Dedifferentiated amniotic fluid mesenchymal stem cell (primary cell): Measurements from ENCODE around the gene CWH43.
"Not testable (repeated sequence)": the region's sequence is repeated elsewhere in the genome, so short reads cannot be mapped to it uniquely, and the experiment has no call there.

Source experiments
- DNase-seq: peaks from one replicate; pipeline ENCODE4 v3.0.0-alpha.2; 2016; ENCODE audit errors: extremely low spot score

Gene CWH43

DNA sequence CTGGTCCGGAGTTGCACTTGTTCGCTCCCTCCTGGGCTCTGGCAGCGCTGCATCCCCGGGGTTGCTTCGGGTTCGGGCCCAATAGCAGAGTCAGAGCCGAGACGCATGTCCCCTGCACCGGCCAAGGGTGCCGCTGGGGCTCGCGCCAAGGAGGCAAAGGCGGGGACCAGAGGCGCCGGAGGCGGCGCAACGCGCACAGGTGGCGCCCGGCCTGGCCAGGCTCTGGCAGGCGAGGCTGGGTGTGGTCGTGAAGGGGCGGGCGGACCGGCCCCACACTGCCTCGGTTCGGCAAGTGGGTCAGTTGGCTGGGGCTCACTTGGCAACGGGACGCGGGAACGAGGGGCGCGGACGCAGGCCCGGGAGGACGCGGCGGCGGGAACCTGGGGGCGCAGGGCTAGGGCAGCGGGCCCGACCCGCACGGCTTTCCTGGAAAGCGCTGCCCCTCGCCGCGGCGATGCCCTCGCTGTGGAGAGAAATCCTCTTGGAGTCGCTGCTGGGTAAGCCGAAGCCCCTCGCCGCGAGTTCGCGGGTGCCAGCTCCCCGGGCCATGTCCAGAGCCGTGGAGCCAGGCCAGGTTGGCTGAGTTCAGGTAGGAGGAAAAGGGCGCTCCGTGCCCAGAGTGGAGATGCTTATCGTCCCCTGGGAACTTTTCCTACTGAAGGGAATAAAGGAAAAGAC lies at the start of gene CWH43:
CWH43 (plus strand) TSS at position 300 of the 678 bp plus-strand sequence; CDS start at position 455, 155 bp downstream.
- DNase-seq, result no peak

DNA sequence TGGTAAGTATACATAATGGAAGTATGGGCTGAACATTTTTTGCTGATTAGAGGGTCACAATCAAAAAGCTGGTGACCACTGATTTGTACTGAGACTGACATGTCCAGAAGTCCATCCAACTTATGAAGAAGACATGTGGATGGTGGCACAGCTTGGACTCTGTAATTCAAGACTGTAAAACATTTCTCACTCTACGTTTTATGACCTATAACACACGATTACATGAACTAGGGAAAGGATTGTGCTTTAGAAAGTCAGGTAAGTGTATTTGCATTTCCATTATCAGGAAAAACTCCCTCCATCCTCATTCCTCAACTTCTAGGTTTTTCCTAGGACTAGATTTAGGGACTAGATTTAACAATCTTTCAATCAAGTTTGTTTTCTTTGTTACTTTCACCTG lies 49.0 kb upstream of the CWH43 start:
- no peak for DNase-seq

DNA sequence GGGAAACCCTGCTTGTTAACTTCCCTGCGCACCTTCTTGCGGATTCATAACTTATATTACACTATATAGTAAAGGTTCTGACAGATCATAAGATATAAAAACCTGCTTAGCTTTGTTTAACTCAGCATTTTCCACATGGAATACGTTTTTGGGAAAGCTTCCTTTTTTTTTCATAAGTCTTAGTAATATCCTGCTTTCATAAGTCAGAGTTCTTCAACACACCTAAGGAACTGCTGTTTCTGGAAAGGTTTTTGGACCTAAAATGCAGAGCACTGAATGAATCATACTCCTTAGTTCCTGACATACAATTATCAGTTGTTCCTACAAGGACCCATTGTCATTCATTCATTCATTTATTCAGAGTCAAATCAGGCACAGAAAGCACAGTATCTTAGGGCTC lies 47.2 kb upstream of the CWH43 start:
- no peak for DNase-seq

DNA sequence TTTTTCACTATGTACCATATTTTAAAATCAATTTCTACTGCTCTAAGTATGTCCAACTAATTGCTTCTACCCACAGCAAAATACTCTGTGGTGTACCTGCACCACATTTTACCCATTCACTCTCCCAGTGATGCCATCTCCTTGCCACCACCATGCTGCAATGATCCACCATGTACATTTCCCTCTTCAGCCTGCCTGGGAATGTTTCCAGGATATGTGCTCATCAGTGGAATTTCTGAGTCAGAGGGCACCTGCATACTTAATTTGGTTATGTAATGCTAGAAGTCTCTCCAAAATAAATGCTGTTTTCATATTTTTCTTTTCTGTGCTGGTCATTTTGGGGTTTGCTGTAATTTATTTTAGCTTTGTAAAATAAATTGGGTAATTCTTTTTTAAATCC lies 46.3 kb upstream of the CWH43 start:
- DNase-seq, result peak; percentile 35

DNA sequence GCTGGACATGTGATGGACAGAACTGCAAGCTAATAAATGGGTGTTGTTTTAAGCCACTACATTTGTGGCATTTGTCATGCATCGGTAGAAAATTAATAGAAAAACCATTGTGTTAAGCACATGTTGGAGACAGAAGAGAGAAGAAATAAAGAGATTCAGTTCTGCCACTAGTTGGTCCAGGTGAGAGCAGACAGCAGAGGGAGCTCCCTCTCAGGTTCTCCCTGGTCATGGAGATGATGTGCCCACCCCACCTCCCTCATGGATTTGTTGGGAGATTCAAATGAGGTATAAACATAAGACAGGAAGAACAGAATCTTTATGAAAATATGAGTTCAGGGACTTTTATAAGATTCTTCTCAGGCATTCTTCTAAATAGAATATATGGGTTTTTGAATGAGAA lies 42.7 kb upstream of the CWH43 start:
- DNase-seq, result no peak

DNA sequence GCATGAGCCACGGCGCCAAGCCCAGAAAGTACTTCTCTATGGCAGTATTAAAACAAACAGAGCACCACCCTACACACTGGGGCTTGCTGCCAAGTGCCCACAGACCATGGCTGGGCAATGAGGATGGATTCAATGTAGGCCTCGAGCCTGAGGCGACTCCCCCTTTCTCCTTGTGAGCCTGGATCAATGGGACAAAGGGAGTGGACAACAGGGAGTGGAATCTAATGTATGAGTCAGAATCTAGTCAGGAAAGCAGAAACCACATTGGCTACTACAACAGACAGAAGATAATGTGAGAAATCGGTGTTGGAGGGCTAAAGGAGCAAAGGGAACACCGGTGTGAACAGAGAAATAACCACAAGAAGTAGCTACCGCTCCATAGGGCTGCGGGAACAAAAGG lies 41.8 kb upstream of the CWH43 start:
- no peak for DNase-seq

DNA sequence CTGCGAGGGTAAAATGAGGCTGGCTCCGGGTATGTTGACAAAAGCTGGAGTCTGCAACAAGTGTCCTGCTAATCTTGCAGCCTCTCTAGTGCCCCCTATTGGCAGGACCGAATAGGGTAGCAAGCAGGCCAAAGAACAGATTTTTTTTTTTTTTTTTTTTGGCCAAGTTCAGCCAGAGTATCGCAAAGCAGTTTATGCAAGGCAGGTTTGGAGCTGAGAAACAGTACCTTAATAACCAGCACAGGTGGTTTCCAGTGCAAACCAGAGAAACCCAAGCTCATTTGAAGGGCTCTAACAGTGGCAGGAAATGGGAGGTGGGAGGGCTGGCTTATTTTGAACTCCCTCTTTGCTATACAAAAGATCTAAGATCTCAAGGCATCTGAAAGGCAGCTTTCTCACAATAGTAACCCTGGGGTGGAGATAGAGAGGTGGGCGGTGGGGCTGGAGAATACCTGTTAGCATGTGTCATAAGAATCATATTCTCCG lies 41.3 kb upstream of the CWH43 start:
- no peak for DNase-seq

DNA sequence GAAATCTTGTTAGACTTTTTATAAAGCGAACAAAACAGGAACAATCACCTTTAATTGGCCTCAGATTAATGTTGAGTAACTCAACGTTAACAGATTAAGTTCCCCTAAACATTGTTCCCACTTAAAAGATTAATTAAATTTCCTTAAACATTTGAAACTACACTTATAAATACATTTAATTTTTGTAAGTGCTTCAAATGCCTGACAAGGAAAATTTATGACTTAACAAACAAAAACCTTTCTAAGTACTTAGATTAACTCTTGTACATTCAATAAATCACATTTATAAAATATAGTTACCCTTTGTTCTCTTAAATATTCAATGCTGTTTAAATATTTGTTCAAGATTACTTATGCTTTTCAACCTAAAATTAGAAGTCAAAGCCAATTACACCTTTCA lies 40.1 kb upstream of the CWH43 start:
- DNase-seq, result no peak

DNA sequence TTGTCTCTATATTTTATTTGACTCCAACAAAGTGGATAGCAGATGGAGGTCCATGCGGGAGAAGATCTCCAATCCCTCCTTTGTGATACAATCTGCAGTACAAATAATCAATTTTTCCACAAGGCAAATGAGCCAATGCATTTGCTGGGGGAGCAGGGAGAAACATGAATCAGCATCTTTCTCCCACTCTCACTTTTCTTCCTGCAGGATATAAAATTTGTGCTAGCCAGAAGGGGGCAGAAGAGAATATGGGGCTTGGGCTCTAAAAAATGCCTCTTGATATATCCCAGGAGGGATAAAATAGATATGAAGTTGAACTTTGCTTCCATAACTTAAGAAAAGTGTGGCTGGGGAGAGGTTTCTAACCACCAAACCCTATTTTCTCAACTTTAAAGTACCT lies 38.3 kb upstream of the CWH43 start:
- no peak for DNase-seq

DNA sequence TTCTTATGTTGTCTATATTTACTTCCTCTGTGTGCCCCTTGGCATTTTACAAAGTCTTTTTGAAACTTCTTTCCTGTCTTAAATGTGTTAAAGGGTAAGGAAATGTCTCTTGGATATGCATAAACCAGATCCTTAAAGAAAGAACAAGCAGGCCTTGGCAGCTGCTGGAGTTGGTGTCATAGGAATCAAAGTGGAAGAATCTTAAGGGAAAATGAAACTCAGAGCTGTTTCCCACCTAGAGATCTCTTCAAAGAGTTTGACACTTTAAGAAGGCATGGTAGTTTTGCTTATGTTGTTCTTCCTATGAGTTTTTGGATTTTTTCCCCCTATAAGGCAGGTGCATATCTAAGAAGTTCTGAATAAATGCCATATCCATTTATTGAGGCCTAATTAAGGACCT lies 37.0 kb upstream of the CWH43 start:
- no peak for DNase-seq

DNA sequence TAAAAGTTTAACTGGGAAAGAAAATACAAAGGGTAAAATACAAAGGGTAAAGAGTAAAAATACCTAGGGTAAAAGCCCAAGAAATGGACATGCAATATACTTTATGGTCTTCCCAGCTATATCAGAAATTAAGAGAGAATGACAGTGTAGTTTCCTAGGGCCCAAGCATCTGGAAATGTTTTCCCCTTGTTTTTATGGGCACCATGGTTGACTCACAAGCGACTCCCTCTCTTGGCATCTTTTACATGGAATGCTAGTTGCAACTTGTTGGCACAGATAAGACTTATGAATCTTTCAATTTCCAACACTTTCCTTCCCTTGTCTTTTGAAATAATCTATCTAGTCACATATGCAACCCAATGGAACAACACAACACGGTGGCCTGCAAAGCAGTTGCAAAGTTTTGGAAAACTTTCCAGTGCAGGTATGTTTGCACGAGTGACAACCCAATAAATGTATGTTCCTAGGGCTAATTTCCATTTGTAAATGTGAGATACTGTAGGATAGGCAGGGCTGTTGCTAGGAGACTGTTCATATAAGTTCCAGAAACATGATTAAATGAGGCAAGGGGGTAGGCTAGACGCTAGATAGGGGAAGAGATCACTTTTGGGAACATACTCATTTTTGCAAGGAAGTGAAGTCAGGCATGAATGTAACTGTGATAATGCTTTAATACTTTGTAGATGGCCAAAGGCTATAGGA lies 36.4 kb upstream of the CWH43 start:
- DNase-seq, result peak; percentile 56

DNA sequence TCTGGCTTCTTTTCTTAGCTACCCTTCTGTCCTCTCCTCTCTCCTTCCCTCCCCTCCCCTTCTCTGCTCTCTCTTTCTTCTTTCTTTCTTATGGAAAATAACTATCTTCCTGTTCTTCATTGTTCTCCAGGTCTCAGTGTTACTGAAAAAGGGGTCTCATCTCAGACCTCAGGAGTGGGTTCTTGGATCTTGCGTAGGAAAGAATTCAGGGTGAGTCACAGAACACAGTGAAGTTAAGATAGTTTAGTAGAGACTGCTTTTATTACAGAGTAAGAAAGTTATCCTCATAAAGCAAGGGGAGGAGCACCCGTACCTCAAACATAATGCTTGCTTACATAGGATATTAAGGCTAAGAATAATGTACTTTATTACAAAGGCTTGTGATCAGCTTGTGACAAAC lies 31.8 kb upstream of the CWH43 start:
- DNase-seq, result no peak

DNA sequence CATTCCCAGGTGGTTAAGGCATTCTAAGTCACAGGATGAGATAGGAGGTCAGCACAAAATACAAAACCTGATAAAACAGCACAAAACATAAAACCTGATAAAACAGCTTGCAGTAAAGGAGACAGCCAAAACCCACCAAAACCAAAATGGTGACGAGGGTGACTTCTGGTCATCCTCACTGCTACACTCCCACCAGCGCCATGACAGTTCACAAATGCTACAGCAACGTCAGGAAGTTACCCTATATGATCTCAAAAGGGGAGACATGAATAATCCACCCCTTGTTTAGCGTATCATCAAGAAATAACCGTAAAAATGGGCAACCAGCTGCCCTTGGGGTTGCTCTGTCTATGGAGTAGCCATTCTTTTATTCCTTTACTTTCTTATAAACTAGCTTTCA lies 28.7 kb upstream of the CWH43 start:
- not testable (repeated sequence) for DNase-seq

DNA sequence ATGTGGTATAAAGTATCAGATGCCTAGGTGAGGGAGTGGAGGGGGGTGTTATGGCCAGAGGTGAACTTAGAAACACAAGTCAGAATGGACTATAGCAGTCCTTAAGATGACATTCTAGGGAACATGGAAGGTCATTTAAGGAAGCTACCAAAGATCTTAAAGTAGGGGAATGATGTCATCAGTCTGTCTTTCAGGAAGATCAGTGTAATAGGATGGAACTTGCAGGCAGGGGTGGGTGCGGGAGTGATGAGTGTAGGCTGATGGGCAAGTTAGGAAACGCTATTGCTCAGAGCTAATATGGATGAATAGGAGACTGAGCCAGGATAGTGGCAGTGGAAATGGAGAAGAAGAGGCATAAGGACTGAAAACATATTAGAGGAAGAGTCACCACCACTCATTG lies 27.5 kb upstream of the CWH43 start:
- no peak for DNase-seq

DNA sequence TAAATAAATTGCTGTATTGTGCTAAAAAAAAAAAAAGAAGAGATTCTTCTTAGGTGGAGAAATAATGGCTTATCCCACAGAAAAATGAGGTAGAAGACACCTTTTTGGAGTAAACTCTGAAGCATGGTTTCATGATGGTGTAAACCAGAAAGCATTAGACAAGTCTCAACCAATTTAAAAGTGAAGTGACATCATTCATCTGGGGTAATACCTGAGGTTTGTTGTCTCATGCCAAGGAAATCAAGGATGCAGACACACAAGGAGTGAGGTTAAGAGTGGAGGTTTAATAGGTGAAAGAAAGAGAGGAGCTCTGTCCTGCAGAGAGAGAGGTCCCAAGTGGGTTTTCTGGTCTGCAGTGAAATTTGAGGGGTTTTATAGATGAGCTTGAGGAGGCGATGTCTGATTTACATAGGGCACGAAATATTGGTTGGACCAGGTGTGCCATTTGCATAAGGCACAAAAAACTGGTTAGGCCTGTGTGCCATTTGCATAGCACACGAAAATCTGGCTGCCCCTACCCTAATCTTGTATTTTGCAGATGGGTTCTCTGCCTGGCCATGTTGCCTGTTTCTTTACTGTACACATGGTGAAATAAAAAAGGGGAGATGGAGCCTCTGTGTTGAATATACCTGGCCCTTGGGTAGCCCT lies 25.0 kb upstream of the CWH43 start:
- DNase-seq, result no peak

DNA sequence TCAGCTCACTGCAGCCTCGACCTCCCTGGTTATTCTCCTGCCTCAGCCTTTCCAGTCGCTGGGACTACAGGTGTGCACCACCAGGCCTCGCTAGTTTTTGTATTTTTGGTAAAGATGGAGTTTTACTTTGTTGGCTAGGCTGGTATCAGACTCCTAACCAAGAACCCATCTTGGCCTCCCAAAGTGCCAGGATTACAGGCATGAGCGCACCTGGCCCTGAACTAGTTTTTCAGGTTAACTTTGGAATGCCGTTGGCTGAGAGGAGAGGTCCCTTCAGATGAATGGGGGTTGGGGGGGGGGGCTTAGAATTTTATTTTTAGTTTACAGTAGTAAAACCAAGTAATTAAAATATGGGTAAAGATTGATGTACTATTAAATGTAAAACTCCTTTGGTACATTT lies 23.4 kb upstream of the CWH43 start:
- DNase-seq, result no peak

DNA sequence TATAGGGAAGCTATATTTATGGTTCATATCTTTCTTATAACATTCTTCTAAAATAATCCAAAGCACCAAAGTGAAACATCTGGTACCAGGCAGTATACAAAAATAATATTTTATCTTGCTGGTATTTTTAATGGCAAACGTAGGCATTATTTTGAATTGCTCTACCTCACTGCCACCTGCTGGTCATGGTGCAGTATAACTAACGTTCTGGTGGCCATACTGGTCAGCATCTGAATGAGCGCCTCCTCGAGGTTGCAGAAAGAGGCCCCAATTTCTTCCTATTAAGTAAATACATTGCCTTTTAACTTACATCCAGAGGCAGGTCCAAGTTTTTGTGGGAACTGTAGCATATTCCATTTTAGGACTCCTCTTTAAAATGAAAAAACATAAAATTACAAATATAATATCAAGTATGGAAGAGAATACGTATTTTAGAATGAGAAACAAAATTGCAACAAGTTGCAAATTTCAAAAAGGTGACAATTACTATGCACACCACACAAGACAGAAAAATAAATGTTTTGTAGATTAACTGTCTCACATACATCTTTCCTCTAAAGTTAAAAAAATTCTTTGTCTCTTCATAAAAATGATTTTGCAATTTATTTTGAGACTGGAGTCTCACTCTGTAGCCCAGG lies 22.9 kb upstream of the CWH43 start:
- DNase-seq, result peak; percentile 93

DNA sequence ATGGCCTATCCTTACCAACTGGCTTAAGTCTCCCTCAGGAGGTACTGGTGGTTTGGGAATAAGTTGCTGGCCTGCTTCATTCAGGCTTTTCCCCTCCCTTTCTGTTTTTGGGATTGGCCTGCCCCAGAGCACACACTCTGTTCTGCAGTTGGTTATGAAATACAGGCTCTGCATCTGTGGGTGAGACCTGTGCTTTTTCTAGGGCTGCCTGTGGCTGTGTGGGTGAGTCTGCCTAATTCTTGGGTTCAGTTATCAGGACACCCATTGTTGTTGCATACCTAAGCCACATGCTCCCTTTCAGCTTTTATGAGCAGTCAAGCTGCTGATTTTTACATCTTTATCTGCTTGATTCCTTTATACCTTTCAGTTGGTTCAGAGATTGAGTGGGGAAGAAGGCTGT lies 19.0 kb upstream of the CWH43 start:
- no peak for DNase-seq

DNA sequence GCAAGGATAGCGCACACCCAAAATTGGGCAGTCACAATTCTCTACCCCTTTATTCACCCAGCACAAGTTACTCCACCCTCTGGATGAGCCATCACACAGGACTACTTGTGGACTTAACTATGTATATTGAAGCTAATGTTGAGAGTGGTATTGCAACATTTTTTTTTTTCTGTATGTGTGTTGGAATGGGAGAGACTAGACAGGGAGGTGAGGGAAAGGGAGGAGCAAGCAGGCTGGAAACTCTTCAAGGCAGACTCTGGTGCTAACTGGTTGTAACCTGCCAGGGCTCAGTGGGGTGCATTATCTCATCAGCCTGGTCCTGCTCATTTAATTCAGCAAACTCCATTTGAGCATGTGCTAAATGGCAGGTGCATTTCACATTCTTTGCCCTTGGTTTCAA lies 18.4 kb upstream of the CWH43 start:
- DNase-seq, result no peak

DNA sequence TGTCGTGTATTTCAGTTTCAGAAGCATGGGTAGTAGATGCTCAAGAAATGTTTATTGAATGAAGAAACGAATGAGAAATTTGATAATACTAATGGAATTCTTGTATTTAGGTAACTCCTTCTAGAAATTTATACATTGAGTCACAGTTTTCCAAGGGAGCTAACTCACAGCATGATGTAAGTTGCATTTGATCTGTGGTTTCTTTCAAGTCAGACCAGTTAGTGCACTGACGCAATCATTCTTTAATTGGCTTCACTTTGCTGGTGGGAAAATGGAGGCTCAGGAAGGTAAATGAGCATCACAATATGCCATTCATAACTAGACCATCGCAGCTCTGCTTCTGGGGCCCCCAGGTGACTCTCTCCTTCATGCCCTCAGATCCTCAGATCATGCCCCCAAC lies 17.3 kb upstream of the CWH43 start:
- DNase-seq, result peak; percentile 43

DNA sequence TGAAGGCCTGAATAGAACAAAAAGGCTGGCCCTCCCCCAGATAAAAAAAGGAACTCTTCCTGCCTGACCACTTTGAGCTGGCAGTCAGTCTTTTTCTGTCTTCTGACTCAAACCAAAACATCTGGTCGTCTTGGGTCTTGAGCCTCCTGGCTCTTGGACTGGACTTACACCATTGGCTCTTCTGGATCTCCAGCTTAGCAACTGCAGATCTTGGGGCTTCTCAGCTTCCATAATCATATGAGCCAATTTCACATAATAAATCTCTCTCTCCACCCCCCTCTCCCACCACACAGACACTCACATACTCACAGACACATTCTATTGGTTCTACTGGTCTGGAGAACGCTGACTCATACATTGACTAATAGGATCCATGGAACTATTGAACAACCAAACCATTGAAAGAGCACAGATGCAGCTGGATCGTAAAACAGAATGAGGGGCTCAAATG lies 15.6 kb upstream of the CWH43 start:
- DNase-seq, result no peak

DNA sequence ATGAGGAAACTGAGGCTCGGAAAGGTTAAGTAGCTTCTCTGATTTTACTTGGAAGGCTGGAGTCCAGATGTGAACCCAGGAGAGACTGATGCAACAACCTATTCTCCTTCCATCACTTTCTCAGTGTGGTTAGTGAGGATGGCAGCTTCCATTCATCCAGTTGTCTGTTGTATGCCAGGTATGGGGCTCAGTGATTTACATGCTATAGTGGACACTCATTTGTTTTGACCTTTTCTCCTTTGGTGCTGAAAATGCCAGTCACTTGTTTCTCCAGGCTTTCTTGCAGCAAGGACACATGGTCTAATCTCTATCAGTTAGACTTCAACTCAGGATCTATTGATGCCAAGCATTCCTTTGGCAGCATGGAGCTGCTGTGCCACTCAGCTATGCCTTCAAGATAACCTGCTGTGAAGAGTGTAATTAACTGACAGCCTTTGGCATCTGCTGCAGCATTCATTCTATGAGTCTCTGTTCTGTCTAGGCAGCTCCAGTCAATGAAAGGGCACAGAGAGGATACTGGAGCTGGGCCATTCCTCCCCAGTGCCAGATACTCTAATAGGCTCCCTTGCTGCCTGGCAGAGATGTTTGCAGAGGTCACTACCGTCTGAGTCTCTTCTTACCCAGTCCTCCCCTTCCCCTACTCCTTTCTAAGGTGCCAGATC lies 11.0 kb upstream of the CWH43 start:
- DNase-seq, result no peak
